K562 (cell line): ENCODE measurements around the gene ABLIM2. TPM values are rescaled to one million over a fixed set of nuclear protein-coding genes. Genes with fewer than 3 reads are reported as not detected.

ENCODE experiments used
- ATAC-seq: fragments of 200-7000 bp; cut with Tn5 transposase; 3 replicates; pipeline ENCODE4 v1.9.1; 2020; ENCODE audit warnings: moderate library complexity
- BruUV-seq: library from RNA; stranded (reverse); fragments of 400-500 nt; replicated peaks from 2 replicates; lab custom pipeline; 2021; lab: Mats Ljungman, UMichigan
- CTCF ChIA-PET: fragments of 300-600 bp; formaldehyde crosslinking; extraction: SDS; loops from one replicate; lab custom pipeline; 2021; ENCODE audit warnings: low intra/inter-chr PET ratio; lab: Yijun Ruan, JAX
- POLR2A ChIA-PET: fragments of 300-600, 350-650 bp; sonication (Branson Sonifier 250); formaldehyde crosslinking; extraction: SDS; loops from one replicate; lab custom pipeline; 2021; ENCODE audit warnings: antibody characterized with exemption, inconsistent platforms; lab: Yijun Ruan, JAX
- DNase-seq, 4 experiments: peaks; one replicate each; pipeline versions ENCODE4 v3.0.0 to v3.0.0-alpha.2; 2011 to 2018; ENCODE audit warnings: low spot score in 3 of 4, mixed read lengths in 3 of 4; ENCODE audit errors: extremely low read depth in 1 of 4
- FAIRE-seq: peaks from 2 replicates; lab custom pipeline; 2011; peaks lifted over from hg19 to GRCh38; lab: Jason Lieb, UNC
- H2AFZ ChIP-seq: 2 replicates; pipeline ENCODE4 v1.6.0; 2011; ENCODE audit warnings: low read depth, low read length, control low read depth, inconsistent platforms
- H3K27ac ChIP-seq: fragments of 200-600 bp; 3 replicates; pipeline ENCODE4 v1.8.0; 2011; ENCODE audit warnings: low read depth, mild to moderate bottlenecking, control low read depth, inconsistent platforms, low read length, moderate library complexity, mixed read lengths; ENCODE audit errors: extremely low read depth
- H3K27me3 ChIP-seq, 2 experiments: fragments of 300-600 bp in 1 of 2; 2 replicates in 1 of 2; 3 replicates in 1 of 2; pipeline versions ENCODE4 v1.6.0 to v1.8.0; 2011; ENCODE audit warnings: inconsistent platforms in 2 of 2, low read length in 2 of 2, mild to moderate bottlenecking in 1 of 2, mixed read lengths in 1 of 2, moderate library complexity in 1 of 2; ENCODE audit not compliant: control insufficient read depth in 2 of 2, insufficient read depth in 2 of 2
- H3K36me3 ChIP-seq: fragments of 300-600 bp; 3 replicates; pipeline ENCODE4 v1.8.0; 2011; ENCODE audit warnings: mild to moderate bottlenecking, low read length, inconsistent platforms; ENCODE audit not compliant: control insufficient read depth, insufficient read depth
- H3K4me1 ChIP-seq, 2 experiments: fragments of 200-600 bp in 1 of 2; replicated peaks in 1 of 2; 2 replicates in 1 of 2; 3 replicates in 1 of 2; pipeline versions ENCODE4 v1.5.1 to v1.8.0; 2011; ENCODE audit warnings: inconsistent platforms in 2 of 2, low read length in 2 of 2, mild to moderate bottlenecking in 1 of 2, mixed read lengths in 1 of 2, moderate library complexity in 1 of 2; ENCODE audit not compliant: control insufficient read depth in 2 of 2, insufficient read depth in 2 of 2
- H3K4me2 ChIP-seq: 2 replicates; pipeline ENCODE4 v1.6.1; 2011; ENCODE audit warnings: low read length, control low read depth, inconsistent platforms, mixed read lengths; ENCODE audit not compliant: insufficient read depth
- H3K4me3 ChIP-seq: fragments of 200-600 bp; sonication (generic), shearing (Covaris generic); 2 replicates; pipeline ENCODE4 v1.5.1; 2016; ENCODE audit warnings: control low read depth, inconsistent platforms
- H3K79me2 ChIP-seq: fragments of 200-600 bp; 3 replicates; pipeline ENCODE4 v1.8.0; 2011; ENCODE audit warnings: low read length, inconsistent platforms; ENCODE audit not compliant: control insufficient read depth, insufficient read depth
- H3K9ac ChIP-seq, 2 experiments: 2 replicates each; pipeline versions ENCODE4 v1.6.0 to v1.6.1; 2011; ENCODE audit warnings: low read depth in 2 of 2, low read length in 2 of 2, control low read depth in 1 of 2, inconsistent platforms in 1 of 2, mild to moderate bottlenecking in 1 of 2, mixed read lengths in 1 of 2; ENCODE audit not compliant: insufficient read depth in 1 of 2
- H3K9me1 ChIP-seq: one replicate; pipeline ENCODE4 v1.6.0; 2011; ENCODE audit warnings: inconsistent platforms, mild to moderate bottlenecking, low read length, moderate library complexity; ENCODE audit not compliant: control insufficient read depth, insufficient read depth
- H3K9me3 ChIP-seq: replicated peaks from 2 replicates; pipeline ENCODE4 v1.5.1; 2011; ENCODE audit warnings: low read depth, low read length, inconsistent platforms; ENCODE audit not compliant: control insufficient read depth, insufficient read depth
- H4K20me1 ChIP-seq: replicated peaks from 2 replicates; pipeline ENCODE4 v1.6.1; 2011; ENCODE audit warnings: low read length, inconsistent platforms, mixed read lengths; ENCODE audit not compliant: control insufficient read depth, insufficient read depth
- CEBPG ChIP-seq, 3 experiments: fragments of 200-800 bp in 1 of 3; sonication (Bioruptor generic) in 1 of 3; sonication (generic) in 1 of 3; formaldehyde crosslinking in 1 of 3; IDR thresholded peaks in 2 of 3; conservative IDR thresholded peaks in 1 of 3; 2 replicates each; pipeline versions ENCODE4 v1.6.1 to v1.8.0; 2016 to 2022; ENCODE audit warnings: missing compliant biosample characterization in 2 of 3, missing genetic modification characterization in 2 of 3, mild to moderate bottlenecking in 1 of 3, missing genetic modification reagents in 1 of 3
- NR2C1 ChIP-seq, 2 experiments: fragments of 450-650 bp; IDR thresholded peaks; 2 replicates each; pipeline ENCODE4 v1.6.1; 2017; ENCODE audit warnings: mild to moderate bottlenecking in 2 of 2, antibody characterized with exemption in 1 of 2, inconsistent platforms in 1 of 2, missing compliant biosample characterization in 1 of 2, missing genetic modification characterization in 1 of 2
- NR2F6 ChIP-seq: fragments of 450-650 bp; formaldehyde crosslinking; IDR thresholded peaks from 2 replicates; pipeline ENCODE4 v1.4.0; 2020; ENCODE audit warnings: mild to moderate bottlenecking
- RFX5 ChIP-seq: IDR thresholded peaks from 2 replicates; pipeline ENCODE4 v1.6.1; 2011; ENCODE audit warnings: low read depth, mild to moderate bottlenecking, improper control_type of control experiment, low read length
- WGBS: fragments of 100-300 bp; shearing (Covaris generic); methylation state at CpG from one replicate; pipeline ENCODE4 v1.1.6; 2016; ENCODE audit warnings: low coverage, mixed read lengths; ENCODE audit not compliant: insufficient coverage; ENCODE audit errors: missing lambda C conversion rate; 5-methylcytosine and 5-hydroxymethylcytosine counted together
- in situ Hi-C: fragments of 300-500 bp; cut with MboI; formaldehyde crosslinking; loops from 4 replicates; pipeline ENCODE4 v1.15.0; 2018; ENCODE audit warnings: inconsistent platforms, mixed read lengths
- intact Hi-C: fragments of 100-400 bp; cut with micrococcal nuclease; formaldehyde crosslinking; loops from 2 replicates; pipeline ENCODE4 v1.14.2; 2022
- polyA plus RNA-seq, 8 experiments: library from polyadenylated mRNA; depleted of rRNA in 4 of 8; stranded (reverse) in 5 of 8; unstranded in 3 of 8; fragments of >200 nt; fragmentation: Nextera tagmentation in 2 of 8; fragmentation: Illumina TruSeq in 1 of 8; extraction: Ambion mirVana in 2 of 8; extraction: Trizol in 1 of 8; gene quantifications; 2 replicates each; pipeline versions ENCODE4 v1.2.1 to v1.2.3, GENCODE V29; 2011 to 2014; ENCODE audit warnings: inconsistent platforms in 1 of 8, missing spikeins in 1 of 8
- total RNA-seq, 7 experiments: library from RNA; depleted of rRNA in 6 of 7; stranded (reverse); fragments of >200 nt in 6 of 7; fragmentation: Illumina TruSeq in 2 of 7; extraction: Trizol in 2 of 7; gene quantifications; 2 replicates each; pipeline versions ENCODE4 v1.2.1 to v1.2.3, GENCODE V29; 2011 to 2021; ENCODE audit warnings: low replicate concordance in 1 of 7

The ABLIM2 gene
- total and polyA plus RNA-seq, 9 of the 15 experiments (the other 6 are each of a cell fraction or from before 2014, with no cell fraction given): not detected

DNA sequence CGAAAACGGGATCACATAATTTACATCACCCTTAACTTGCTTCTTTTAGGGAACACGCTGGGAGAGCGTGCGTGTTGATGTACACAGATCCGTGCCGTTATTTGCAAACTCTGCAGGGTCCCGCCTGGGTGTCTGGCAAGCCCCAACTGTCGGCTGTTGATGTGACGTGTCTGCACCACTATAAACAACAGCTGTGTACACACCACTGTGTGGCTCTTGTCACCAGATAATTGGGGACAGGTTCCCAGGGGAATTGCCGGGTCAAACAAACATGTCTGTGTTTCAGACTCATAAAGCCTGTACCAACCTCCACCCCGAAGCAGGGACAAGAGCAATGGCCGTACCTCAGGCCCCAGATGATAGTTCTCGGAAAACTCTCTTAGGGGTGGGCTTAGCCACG is 113.9 kb downstream of the ABLIM2 start (continued):
- TF ChIP-seq NR2C1 (IDR thresholded peaks at IDR 0.05): no peak
- no peak for TF ChIP-seq NR2C1 (tag; IDR thresholded peaks at IDR 0.05)

DNA sequence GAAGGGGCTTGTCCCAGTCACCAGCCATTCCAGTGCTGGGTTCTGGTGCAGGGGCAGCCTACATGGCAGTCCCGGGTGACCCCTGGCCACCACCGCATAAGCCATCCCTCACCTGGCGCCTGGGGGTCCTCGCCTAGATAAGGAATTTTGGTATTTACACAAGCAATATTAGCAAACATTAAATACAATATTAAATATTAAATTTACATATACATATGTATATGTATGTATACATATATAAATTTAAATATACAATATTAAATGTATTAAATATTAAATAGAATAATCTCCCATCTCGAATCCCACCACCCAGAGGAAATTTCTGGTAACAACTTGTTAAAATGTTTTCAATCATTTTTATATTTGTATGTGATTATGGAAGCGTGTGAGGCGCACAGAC is 114.4 kb downstream of the ABLIM2 start:
- Histone ChIP-seq H3K9me3 (no peaks in the 10 kb centered on the region), H3K27me3 (peaks cover 13 to 64% of the 10 kb centered on the region in 2 experiments; a peak in 3 of 5 replicates), H3K79me2 (no peaks in the 10 kb centered on the region), H4K20me1 (0 out of 2 replicates have a peak, but pooled peaks cover 11% of the 10 kb centered on the region), H2AFZ (no peak overlapping the region)
- BruUV-seq: no TSS peak
- no peak for DNase-seq
- in situ Hi-C loops: no loop called here
- no peak for FAIRE-seq
- no peak for ATAC-seq
- TF ChIP-seq RFX5: no peak
- TF ChIP-seq, all 486 proteins: peak for 0
- intact Hi-C loops: no loop called here
- Histone ChIP-seq H3K36me3 (no peaks in the 10 kb centered on the region), H3K9me1 (no peaks in the 10 kb centered on the region), H3K9ac (no peak overlapping the region), H3K4me2 (no peak overlapping the region), H3K27ac (no peak overlapping the region), H3K4me3 (no peak overlapping the region), H3K4me1 (no peaks in the 10 kb centered on the region)
- CTCF ChIA-PET: no interaction called here
- POLR2A ChIA-PET: no interaction called here
- WGBS: under 1% methylated on average over 7 of the region's 7 CpGs

DNA sequence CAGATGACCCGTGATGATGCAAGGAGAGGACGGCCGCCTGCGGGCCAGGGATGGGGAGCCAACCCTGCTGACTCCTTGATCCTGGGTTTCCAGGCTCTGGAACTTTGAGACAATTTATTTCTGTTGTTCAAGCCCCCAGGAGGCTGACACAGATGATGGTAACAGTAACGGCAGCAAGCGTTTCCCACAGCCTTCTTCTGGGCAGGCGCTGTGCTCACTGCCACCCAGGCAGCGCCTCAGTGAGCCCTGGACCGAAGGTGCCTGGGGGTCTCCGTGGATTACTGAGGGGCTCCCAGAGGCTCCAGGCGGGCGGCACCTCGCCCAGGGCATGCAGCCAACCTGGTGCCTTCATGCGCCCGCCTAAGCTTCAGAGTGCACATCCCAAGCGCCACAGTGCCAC is 115.0 kb downstream of the ABLIM2 start:
- ATAC-seq: no peak
- FAIRE-seq: no peak
- H3K9me1 ChIP-seq: no peaks in the 10 kb centered on the region
- no peak overlapping the region for H3K9ac ChIP-seq
- in situ Hi-C loops: no loop called here
- H2AFZ ChIP-seq: no peak overlapping the region
- no peak overlapping the region for H3K27ac ChIP-seq
- no peaks in the 10 kb centered on the region for H3K36me3 ChIP-seq
- ChIA-PET CTCF (no interaction called here), POLR2A (no interaction called here)
- H3K9me3 ChIP-seq: no peaks in the 10 kb centered on the region
- 0% methylated on average over 12 of the region's 16 CpGs for WGBS
- intact Hi-C loops: no loop called here
- no TSS peak for BruUV-seq
- no peak overlapping the region for H3K4me3 ChIP-seq
- TF ChIP-seq NR2F6 (CRISPR knock-in tag) (no peak), CEBPG (CRISPR knock-in tag; IDR thresholded peaks at IDR 0.05) (no peak), CEBPG (tag; conservative IDR thresholded peaks at IDR 0.05 in 1 of 2, IDR thresholded peaks at IDR 0.05 in 1 of 2) (0 out of 4 replicates have a peak, but pooled peaks of 1 of the 2 experiments have one; percentile 14)
- H3K4me2 ChIP-seq: no peak overlapping the region
- no peaks in the 10 kb centered on the region for H3K79me2 ChIP-seq
- 0 out of 2 replicates have a peak, but pooled peaks cover 8% of the 10 kb centered on the region for H4K20me1 ChIP-seq
- no peaks in the 10 kb centered on the region for H3K4me1 ChIP-seq
- H3K27me3 ChIP-seq: peaks cover 11 to 58% of the 10 kb centered on the region in 2 experiments; a peak in 3 of 5 replicates
- no peak for DNase-seq
